Measurements from ENCODE around the gene IL5RA. TPM values are rescaled to one million over a fixed set of nuclear protein-coding genes. Genes with fewer than 3 reads are reported as not detected.

Gene IL5RA, protein sequence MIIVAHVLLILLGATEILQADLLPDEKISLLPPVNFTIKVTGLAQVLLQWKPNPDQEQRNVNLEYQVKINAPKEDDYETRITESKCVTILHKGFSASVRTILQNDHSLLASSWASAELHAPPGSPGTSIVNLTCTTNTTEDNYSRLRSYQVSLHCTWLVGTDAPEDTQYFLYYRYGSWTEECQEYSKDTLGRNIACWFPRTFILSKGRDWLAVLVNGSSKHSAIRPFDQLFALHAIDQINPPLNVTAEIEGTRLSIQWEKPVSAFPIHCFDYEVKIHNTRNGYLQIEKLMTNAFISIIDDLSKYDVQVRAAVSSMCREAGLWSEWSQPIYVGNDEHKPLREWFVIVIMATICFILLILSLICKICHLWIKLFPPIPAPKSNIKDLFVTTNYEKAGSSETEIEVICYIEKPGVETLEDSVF
- total RNA-seq = under 1 TPM in 1 of 2 donors, not detected in 1; 0.79 TPM

- Mint-ChIP-seq H3K27ac (peak within 1 kb of the TSS; percentile 66), H3K27me3 (peaks cover 4% of the 10 kb centered on the region), H3K36me3 (ENCODE audit: low read depth) (no peaks in the 10 kb centered on the region), H3K4me1 (peaks cover 18% of the 10 kb centered on the region), H3K4me3 (peak within 1 kb of the TSS; percentile 64), H3K9me3 (no peaks in the 10 kb centered on the region)
- peak; percentile 75 for ATAC-seq (replicated peaks)
Observed at GRCh38 chr3:3110299-3110630, at the start of gene IL5RA. Gene IL5RA (minus strand): TSS chr3:3110374. CDS start chr3:3104984, 5,390 bp downstream.

GRCh38 chr3:3157484-3157883, 47.3 kb upstream of the IL5RA start:
- ATAC-seq (replicated peaks) = no peak
- H3K27ac Mint-ChIP-seq = peak overlapping the region; percentile 42

GRCh38 chr3:3154879-3155610, 44.9 kb upstream of the IL5RA start:
- no peak overlapping the region for H3K4me3 Mint-ChIP-seq
- peaks cover 100% of the 10 kb centered on the region for H3K36me3 Mint-ChIP-seq (ENCODE audit: low read depth)
- peaks cover 8% of the 10 kb centered on the region for H3K4me1 Mint-ChIP-seq
- H3K9me3 Mint-ChIP-seq = no peaks in the 10 kb centered on the region
- ATAC-seq (replicated peaks) = no peak
- no peaks in the 10 kb centered on the region for H3K27me3 Mint-ChIP-seq
- peak overlapping the region; percentile 53 for H3K27ac Mint-ChIP-seq

More at GRCh38 chr3:3157484-3157883, 47.3 kb upstream of the IL5RA start:
- Mint-ChIP-seq H3K27me3 (no peaks in the 10 kb centered on the region), H3K4me3 (no peak overlapping the region), H3K4me1 (peaks cover 10% of the 10 kb centered on the region), H3K36me3 (ENCODE audit: low read depth) (peaks cover 100% of the 10 kb centered on the region), H3K9me3 (no peaks in the 10 kb centered on the region)

GRCh38 chr3:3151513-3151912, 41.3 kb upstream of the IL5RA start:
- no peaks in the 10 kb centered on the region for H3K27me3 Mint-ChIP-seq
- no peak for ATAC-seq (replicated peaks)
- H3K4me1 Mint-ChIP-seq = peaks cover 8% of the 10 kb centered on the region
- H3K4me3 Mint-ChIP-seq = no peak overlapping the region
- H3K36me3 Mint-ChIP-seq (ENCODE audit: low read depth) = peaks cover 99% of the 10 kb centered on the region
- H3K9me3 Mint-ChIP-seq = no peaks in the 10 kb centered on the region
- H3K27ac Mint-ChIP-seq = no peak overlapping the region

DNA sequence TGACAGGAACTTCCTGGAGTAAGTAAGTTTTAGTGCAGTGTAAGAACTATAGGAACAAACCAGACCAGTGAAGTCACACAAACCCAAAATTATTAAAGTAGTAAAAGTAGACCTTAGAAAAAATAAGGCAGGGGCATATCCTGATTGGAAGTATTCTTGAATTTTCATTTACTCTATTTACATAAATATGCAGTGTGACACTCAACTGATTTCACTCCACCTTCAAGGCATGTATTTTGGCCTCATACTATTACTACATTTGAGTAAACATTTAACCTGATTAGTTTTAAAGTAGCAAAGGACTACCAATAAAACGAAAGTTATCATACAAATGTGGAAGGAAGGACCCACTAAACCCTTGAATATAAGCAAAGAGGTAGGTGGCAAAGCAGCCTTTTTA, 39.4 kb upstream of the IL5RA start:
- Mint-ChIP-seq H3K9me3 (no peaks in the 10 kb centered on the region), H3K27me3 (no peaks in the 10 kb centered on the region), H3K36me3 (ENCODE audit: low read depth) (peaks cover 99% of the 10 kb centered on the region), H3K4me3 (no peak overlapping the region), H3K4me1 (peaks cover 3% of the 10 kb centered on the region), H3K27ac (peak overlapping the region; percentile 77)
- ATAC-seq (replicated peaks) = no peak

- Mint-ChIP-seq H3K9me3 (no peaks in the 10 kb centered on the region), H3K4me1 (peaks cover 6% of the 10 kb centered on the region), H3K27me3 (no peaks in the 10 kb centered on the region), H3K27ac (peak overlapping the region; percentile 31), H3K36me3 (ENCODE audit: low read depth) (peaks cover 99% of the 10 kb centered on the region), H3K4me3 (no peak overlapping the region)
- ATAC-seq (replicated peaks) = no peak
Observed at GRCh38 chr3:3145831-3146230, 35.7 kb upstream of the IL5RA start.

- H3K9me3 Mint-ChIP-seq = no peaks in the 10 kb centered on the region
- H3K4me3 Mint-ChIP-seq = no peak overlapping the region
- peak overlapping the region; percentile 67 for H3K27ac Mint-ChIP-seq
- H3K36me3 Mint-ChIP-seq (ENCODE audit: low read depth) = peaks cover 100% of the 10 kb centered on the region
- peaks cover 11% of the 10 kb centered on the region for H3K4me1 Mint-ChIP-seq
- no peaks in the 10 kb centered on the region for H3K27me3 Mint-ChIP-seq
- peak; percentile 69 for ATAC-seq (replicated peaks)
Observed at GRCh38 chr3:3141939-3142338, 31.8 kb upstream of the IL5RA start.

GRCh38 chr3:3137526-3137925, 27.4 kb upstream of the IL5RA start:
- ATAC-seq (replicated peaks) = no peak
- Mint-ChIP-seq H3K4me3 (no peak overlapping the region), H3K4me1 (peaks cover 33% of the 10 kb centered on the region), H3K27me3 (no peaks in the 10 kb centered on the region), H3K36me3 (ENCODE audit: low read depth) (peaks cover 100% of the 10 kb centered on the region), H3K27ac (peak overlapping the region; percentile 69), H3K9me3 (no peaks in the 10 kb centered on the region)

- Mint-ChIP-seq H3K27me3 (no peaks in the 10 kb centered on the region), H3K27ac (peak overlapping the region; percentile 79), H3K4me3 (peak overlapping the region; percentile 36), H3K36me3 (ENCODE audit: low read depth) (peaks cover 90% of the 10 kb centered on the region), H3K9me3 (no peaks in the 10 kb centered on the region), H3K4me1 (peaks cover 27% of the 10 kb centered on the region)
- ATAC-seq (replicated peaks) = peak; percentile 88
Observed at GRCh38 chr3:3134750-3135448, 24.7 kb upstream of the IL5RA start.

GRCh38 chr3:3133500-3133899, 23.3 kb upstream of the IL5RA start:
- ATAC-seq (replicated peaks) = no peak
- H3K36me3 Mint-ChIP-seq (ENCODE audit: low read depth) = peaks cover 90% of the 10 kb centered on the region
- peak overlapping the region; percentile 17 for H3K27ac Mint-ChIP-seq
- H3K4me3 Mint-ChIP-seq = no peak overlapping the region
- no peaks in the 10 kb centered on the region for H3K9me3 Mint-ChIP-seq
- no peaks in the 10 kb centered on the region for H3K27me3 Mint-ChIP-seq
- H3K4me1 Mint-ChIP-seq = peaks cover 33% of the 10 kb centered on the region

DNA sequence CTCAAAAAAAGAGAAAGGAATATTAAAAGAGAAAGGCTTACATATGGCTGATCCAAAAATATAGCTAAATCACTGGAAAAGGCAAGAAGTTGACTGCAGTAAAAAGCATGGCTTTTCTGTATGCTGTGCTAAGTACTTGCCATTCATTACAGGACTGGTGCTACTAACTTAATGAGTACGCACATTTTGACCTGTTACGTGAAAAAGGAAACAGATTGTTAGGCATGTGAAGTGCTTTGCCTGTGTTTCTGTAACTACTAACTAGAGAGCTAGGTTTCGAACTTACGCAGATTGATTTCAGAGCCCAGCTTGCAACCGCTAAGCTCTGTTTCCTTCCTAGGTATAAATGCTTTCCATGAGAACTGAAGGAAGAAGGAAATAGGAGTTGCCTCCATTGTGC, 19.4 kb upstream of the IL5RA start:
- H3K36me3 Mint-ChIP-seq (ENCODE audit: low read depth) = peaks cover 74% of the 10 kb centered on the region
- peaks cover 20% of the 10 kb centered on the region for H3K4me1 Mint-ChIP-seq
- H3K4me3 Mint-ChIP-seq = peak overlapping the region; percentile 99
- H3K27me3 Mint-ChIP-seq = no peaks in the 10 kb centered on the region
- no peaks in the 10 kb centered on the region for H3K9me3 Mint-ChIP-seq
- no peak for ATAC-seq (replicated peaks)
- peak overlapping the region; percentile 1 for H3K27ac Mint-ChIP-seq

DNA sequence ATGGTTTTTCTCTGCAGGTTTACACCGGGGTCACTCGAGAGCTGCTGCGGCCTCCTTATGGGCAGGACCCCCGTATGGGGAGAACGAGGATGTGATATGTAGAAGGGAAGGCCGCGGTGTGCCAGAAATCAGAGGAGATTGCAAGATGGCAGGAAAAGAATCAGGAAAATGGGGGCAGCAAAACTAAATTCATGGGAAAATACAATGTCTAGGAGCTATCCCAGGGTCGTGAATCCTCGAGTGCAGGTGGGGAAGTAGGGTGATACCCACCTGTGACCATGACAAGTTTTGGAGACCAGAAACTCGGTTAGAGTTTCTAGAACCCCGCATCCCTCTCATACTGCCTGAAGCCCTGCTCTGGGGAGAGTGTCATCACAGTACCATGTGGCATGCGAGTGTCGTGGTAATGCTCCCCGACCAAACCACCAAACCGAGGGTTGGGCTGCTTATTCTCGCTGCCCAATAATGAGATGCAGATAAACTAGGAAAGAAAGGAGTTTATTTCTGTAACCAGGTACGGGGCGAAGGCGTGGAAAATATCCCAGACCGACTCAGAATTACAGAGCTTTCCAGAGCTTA, 17.3 kb upstream of the IL5RA start:
- Mint-ChIP-seq H3K9me3 (no peaks in the 10 kb centered on the region), H3K27me3 (no peaks in the 10 kb centered on the region), H3K36me3 (ENCODE audit: low read depth) (peaks cover 54% of the 10 kb centered on the region), H3K27ac (peak overlapping the region; percentile 97), H3K4me3 (peak overlapping the region; percentile 99), H3K4me1 (peaks cover 15% of the 10 kb centered on the region)
- ATAC-seq (replicated peaks) = peak; percentile 58

GRCh38 chr3:3126477-3127431, 16.6 kb upstream of the IL5RA start, which contains the start of gene TRNT1:
Gene TRNT1 (plus strand): TSS chr3:3126940. CDS start chr3:3129041, 2,101 bp downstream.
- no peaks in the 10 kb centered on the region for H3K27me3 Mint-ChIP-seq
- peaks cover 54% of the 10 kb centered on the region for H3K36me3 Mint-ChIP-seq (ENCODE audit: low read depth)
- H3K4me3 Mint-ChIP-seq = peak within 1 kb of the TSS; percentile 99
- H3K27ac Mint-ChIP-seq = peak within 1 kb of the TSS; percentile 97
- ATAC-seq (replicated peaks) = peak; percentile 89
- no peaks in the 10 kb centered on the region for H3K9me3 Mint-ChIP-seq
- peaks cover 15% of the 10 kb centered on the region for H3K4me1 Mint-ChIP-seq
